GM23338 (cell line): ENCODE measurements around the gene MDM2. TPM values are rescaled to one million over a fixed set of nuclear protein-coding genes. Genes with fewer than 3 reads are reported as not detected.
A peak's percentile ranks its signal among the peaks of the same experiment; 100 is the strongest.

Experiments used
- ATAC-seq: fragments of 200-7000 bp; cut with Tn5 transposase; 3 replicates; pipeline ENCODE4 v1.9.1; 2020
- DNase-seq: peaks from one replicate; pipeline ENCODE4 v3.0.0-alpha.2; 2015; ENCODE audit warnings: low spot score
- H2AFZ ChIP-seq: fragments of 200-600 bp; sonication (generic); 2 replicates; pipeline ENCODE4 v1.8.0; 2016; ENCODE audit warnings: antibody characterized with exemption, mild to moderate bottlenecking, moderate library complexity
- H3F3A ChIP-seq: fragments of 200-600 bp; sonication (generic); replicated peaks from 2 replicates; pipeline ENCODE4 v1.8.0; 2017; ENCODE audit warnings: antibody characterized with exemption, mixed run types, low read depth
- H3K27ac ChIP-seq: fragments of 200-600 bp; sonication (generic); 2 replicates; pipeline ENCODE4 v1.6.1; 2016; ENCODE audit warnings: low read depth
- H3K27me3 ChIP-seq: fragments of 200-600 bp; sonication (generic); 2 replicates; pipeline ENCODE4 v1.8.0; 2016; ENCODE audit warnings: mild to moderate bottlenecking, mixed run types, moderate library complexity; ENCODE audit not compliant: insufficient read depth
- H3K36me3 ChIP-seq: fragments of 200-600 bp; sonication (generic); 2 replicates; pipeline ENCODE4 v1.8.0; 2016; ENCODE audit warnings: mild to moderate bottlenecking; ENCODE audit not compliant: insufficient read depth
- H3K4me1 ChIP-seq: fragments of 200-600 bp; sonication (generic); 2 replicates; pipeline ENCODE4 v1.8.0; 2016; ENCODE audit warnings: mild to moderate bottlenecking, moderate library complexity; ENCODE audit not compliant: insufficient read depth
- H3K4me2 ChIP-seq: fragments of 200-600 bp; sonication (generic); 2 replicates; pipeline ENCODE4 v1.7.1; 2017; ENCODE audit warnings: mixed run types
- H3K4me3 ChIP-seq: fragments of 200-600 bp; sonication (generic); 2 replicates; pipeline ENCODE4 v1.6.1; 2016; ENCODE audit warnings: mixed run types
- H3K79me2 ChIP-seq: fragments of 200-600 bp; sonication (generic); replicated peaks from 2 replicates; pipeline ENCODE4 v1.8.0; 2017; ENCODE audit warnings: mild to moderate bottlenecking; ENCODE audit not compliant: insufficient read depth
- H3K9me2 ChIP-seq: fragments of 200-600 bp; sonication (generic); 2 replicates; pipeline ENCODE4 v1.8.0; 2017; ENCODE audit not compliant: insufficient read depth
- H4K20me1 ChIP-seq: fragments of 200-600 bp; sonication (generic); replicated peaks from 2 replicates; pipeline ENCODE4 v1.8.0; 2017; ENCODE audit warnings: mild to moderate bottlenecking; ENCODE audit not compliant: insufficient read depth
- H3K27ac Mint-ChIP-seq: 2 replicates; pipeline ENCODE4 v1.8.0; 2020; ENCODE audit warnings: inconsistent platforms, mild to moderate bottlenecking, moderate library complexity, mixed read lengths
- H3K27me3 Mint-ChIP-seq: 3 replicates; pipeline ENCODE4 v1.8.0; 2022; ENCODE audit warnings: low read depth, mild to moderate bottlenecking, moderate library complexity, mixed read lengths, inconsistent platforms; ENCODE audit not compliant: insufficient read depth, poor library complexity
- H3K36me3 Mint-ChIP-seq: 3 replicates; pipeline ENCODE4 v1.8.0; 2021; ENCODE audit warnings: low read depth, mild to moderate bottlenecking, inconsistent platforms, moderate library complexity, mixed read lengths
- H3K4me1 Mint-ChIP-seq: 3 replicates; pipeline ENCODE4 v1.8.0; 2020; ENCODE audit warnings: mild to moderate bottlenecking, inconsistent platforms, mixed read lengths
- H3K4me3 Mint-ChIP-seq: 3 replicates; pipeline ENCODE4 v1.8.0; 2021; ENCODE audit warnings: moderate library complexity, mild to moderate bottlenecking, inconsistent platforms, mixed read lengths
- H3K9me3 Mint-ChIP-seq: 3 replicates; pipeline ENCODE4 v1.8.0; 2020; ENCODE audit warnings: moderate library complexity, mild to moderate bottlenecking, inconsistent platforms, mixed read lengths
- CREB1 ChIP-seq: fragments of 250-450 bp; sonication (Bioruptor Pico); IDR thresholded peaks from 2 replicates; pipeline ENCODE4 v1.5.0; 2020; ENCODE audit warnings: low read depth, mild to moderate bottlenecking, moderate library complexity
- EZH2 ChIP-seq: fragments of 200-600 bp; sonication (generic); IDR thresholded peaks from one replicate; pipeline ENCODE4 v1.8.0; 2017; ENCODE audit warnings: antibody characterized with exemption, mild to moderate bottlenecking, low read depth; ENCODE audit not compliant: unreplicated experiment
- EZH2phosphoT487 ChIP-seq: fragments of 200-600 bp; sonication (generic); IDR thresholded peaks from one replicate; pipeline ENCODE4 v1.8.1; 2018; ENCODE audit warnings: antibody characterized with exemption; ENCODE audit not compliant: unreplicated experiment
- JUNB ChIP-seq: IDR thresholded peaks from one replicate; pipeline ENCODE4 v1.6.1; 2016; ENCODE audit warnings: antibody characterized with exemption; ENCODE audit not compliant: unreplicated experiment
- NANOG ChIP-seq: IDR thresholded peaks from 2 replicates; pipeline ENCODE4 v1.6.1; 2016; ENCODE audit warnings: antibody characterized with exemption, borderline replicate concordance
- POLR2AphosphoS5 ChIP-seq: IDR thresholded peaks from 2 replicates; pipeline ENCODE4 v1.6.1; 2016; ENCODE audit warnings: antibody characterized with exemption, low read depth
- STAT1 ChIP-seq: IDR thresholded peaks from one replicate; pipeline ENCODE4 v1.6.1; 2016; ENCODE audit warnings: antibody characterized with exemption; ENCODE audit not compliant: unreplicated experiment
- ZNF331 ChIP-seq: fragments of 250-450 bp; sonication (Bioruptor Pico); IDR thresholded peaks from 2 replicates; pipeline ENCODE4 v1.5.0; 2020; ENCODE audit warnings: low read depth, mild to moderate bottlenecking, moderate library complexity
- polyA plus RNA-seq: library from polyadenylated mRNA; unstranded; fragments of >200 nt; fragmentation: Nextera tagmentation; extraction: Ambion mirVana; gene quantifications from 2 replicates; pipeline ENCODE4 v1.2.1, GENCODE V29; 2016
- total RNA-seq: library from RNA; depleted of rRNA; stranded (reverse); fragments of >200 nt; shearing (Covaris generic); gene quantifications from 2 replicates; pipeline ENCODE4 v1.2.3, GENCODE V29; 2014
- TF ChIP-seq, protein P1 (sequence below): IDR thresholded peaks from one replicate; pipeline ENCODE4 v1.6.1; 2018; ENCODE audit warnings: antibody characterized with exemption; ENCODE audit not compliant: unreplicated experiment
- TF ChIP-seq, protein P2 (sequence below): IDR thresholded peaks from 2 replicates; pipeline ENCODE4 v1.6.1; 2016; ENCODE audit warnings: antibody characterized with exemption
- TF ChIP-seq, protein P3 (sequence below), 2 experiments: fragments of 200-600 bp in 1 of 2; sonication (generic) in 1 of 2; conservative IDR thresholded peaks; 2 replicates each; pipeline versions ENCODE4 v1.5.1 to v1.6.1; 2016 to 2017; ENCODE audit warnings: antibody characterized with exemption in 2 of 2, low read depth in 2 of 2, mild to moderate bottlenecking in 2 of 2, moderate library complexity in 1 of 2

Gene MDM2
- total and polyA plus RNA-seq, 2 experiments from 2014 or later: 105 to 136 TPM

GRCh38 chr12:68781728-68782127 is 26.2 kb upstream of the MDM2 start:
- Mint-ChIP-seq H3K9me3 (no peaks in the 10 kb centered on the region), H3K36me3 (no peaks in the 10 kb centered on the region; the same call in 2 of the 3 replicates), H3K27ac (no peak overlapping the region), H3K27me3 (peaks cover 9% of the 10 kb centered on the region), H3K4me3 (no peak overlapping the region), H3K4me1 (0 out of 3 replicates have a peak, but pooled peaks cover 2% of the 10 kb centered on the region)
- Histone ChIP-seq H3K27ac (no peak overlapping the region), H2AFZ (no peak overlapping the region), H3F3A (no peaks in the 10 kb centered on the region), H3K79me2 (no peaks in the 10 kb centered on the region), H4K20me1 (no peaks in the 10 kb centered on the region), H3K4me3 (no peak overlapping the region), H3K27me3 (no peaks in the 10 kb centered on the region), H3K36me3 (no peaks in the 10 kb centered on the region), H3K4me2 (no peak overlapping the region), H3K9me2 (no peaks in the 10 kb centered on the region), H3K4me1 (no peaks in the 10 kb centered on the region)
- no peak for DNase-seq
- ATAC-seq: no peak
- TF ChIP-seq, protein P1, sequence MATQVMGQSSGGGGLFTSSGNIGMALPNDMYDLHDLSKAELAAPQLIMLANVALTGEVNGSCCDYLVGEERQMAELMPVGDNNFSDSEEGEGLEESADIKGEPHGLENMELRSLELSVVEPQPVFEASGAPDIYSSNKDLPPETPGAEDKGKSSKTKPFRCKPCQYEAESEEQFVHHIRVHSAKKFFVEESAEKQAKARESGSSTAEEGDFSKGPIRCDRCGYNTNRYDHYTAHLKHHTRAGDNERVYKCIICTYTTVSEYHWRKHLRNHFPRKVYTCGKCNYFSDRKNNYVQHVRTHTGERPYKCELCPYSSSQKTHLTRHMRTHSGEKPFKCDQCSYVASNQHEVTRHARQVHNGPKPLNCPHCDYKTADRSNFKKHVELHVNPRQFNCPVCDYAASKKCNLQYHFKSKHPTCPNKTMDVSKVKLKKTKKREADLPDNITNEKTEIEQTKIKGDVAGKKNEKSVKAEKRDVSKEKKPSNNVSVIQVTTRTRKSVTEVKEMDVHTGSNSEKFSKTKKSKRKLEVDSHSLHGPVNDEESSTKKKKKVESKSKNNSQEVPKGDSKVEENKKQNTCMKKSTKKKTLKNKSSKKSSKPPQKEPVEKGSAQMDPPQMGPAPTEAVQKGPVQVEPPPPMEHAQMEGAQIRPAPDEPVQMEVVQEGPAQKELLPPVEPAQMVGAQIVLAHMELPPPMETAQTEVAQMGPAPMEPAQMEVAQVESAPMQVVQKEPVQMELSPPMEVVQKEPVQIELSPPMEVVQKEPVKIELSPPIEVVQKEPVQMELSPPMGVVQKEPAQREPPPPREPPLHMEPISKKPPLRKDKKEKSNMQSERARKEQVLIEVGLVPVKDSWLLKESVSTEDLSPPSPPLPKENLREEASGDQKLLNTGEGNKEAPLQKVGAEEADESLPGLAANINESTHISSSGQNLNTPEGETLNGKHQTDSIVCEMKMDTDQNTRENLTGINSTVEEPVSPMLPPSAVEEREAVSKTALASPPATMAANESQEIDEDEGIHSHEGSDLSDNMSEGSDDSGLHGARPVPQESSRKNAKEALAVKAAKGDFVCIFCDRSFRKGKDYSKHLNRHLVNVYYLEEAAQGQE: no peak
- TF ChIP-seq JUNB: no peak
- TF ChIP-seq EZH2phosphoT487: no peak
- TF ChIP-seq, protein P2, sequence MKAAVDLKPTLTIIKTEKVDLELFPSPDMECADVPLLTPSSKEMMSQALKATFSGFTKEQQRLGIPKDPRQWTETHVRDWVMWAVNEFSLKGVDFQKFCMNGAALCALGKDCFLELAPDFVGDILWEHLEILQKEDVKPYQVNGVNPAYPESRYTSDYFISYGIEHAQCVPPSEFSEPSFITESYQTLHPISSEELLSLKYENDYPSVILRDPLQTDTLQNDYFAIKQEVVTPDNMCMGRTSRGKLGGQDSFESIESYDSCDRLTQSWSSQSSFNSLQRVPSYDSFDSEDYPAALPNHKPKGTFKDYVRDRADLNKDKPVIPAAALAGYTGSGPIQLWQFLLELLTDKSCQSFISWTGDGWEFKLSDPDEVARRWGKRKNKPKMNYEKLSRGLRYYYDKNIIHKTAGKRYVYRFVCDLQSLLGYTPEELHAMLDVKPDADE: no peak

DNA sequence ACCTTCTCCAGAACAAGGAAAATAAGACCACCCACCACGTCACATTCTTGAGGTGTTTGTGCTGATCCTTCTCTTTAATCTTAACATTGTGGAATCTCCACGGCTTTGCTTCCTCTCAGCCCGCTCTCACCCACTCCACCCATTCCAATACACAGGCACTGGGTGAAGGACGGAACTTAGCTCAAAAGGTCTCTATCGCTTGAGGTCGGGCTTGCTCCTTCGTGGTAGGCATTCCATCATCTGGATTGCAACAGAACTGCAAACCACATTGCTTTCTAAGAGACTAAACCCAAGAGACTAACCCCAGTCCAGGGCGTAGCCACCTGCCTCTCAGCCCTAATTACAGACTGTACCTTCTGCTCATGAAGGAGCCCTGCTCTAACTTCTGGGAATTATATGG is 24.0 kb upstream of the MDM2 start:
- Histone ChIP-seq H3F3A (no peaks in the 10 kb centered on the region), H3K27ac (no peak overlapping the region)
- TF ChIP-seq STAT1: no peak
- no peak for TF ChIP-seq EZH2phosphoT487
- no peak for TF ChIP-seq POLR2AphosphoS5
- TF ChIP-seq CREB1 (CRISPR knock-in tag): no peak
- TF ChIP-seq, protein P3, sequence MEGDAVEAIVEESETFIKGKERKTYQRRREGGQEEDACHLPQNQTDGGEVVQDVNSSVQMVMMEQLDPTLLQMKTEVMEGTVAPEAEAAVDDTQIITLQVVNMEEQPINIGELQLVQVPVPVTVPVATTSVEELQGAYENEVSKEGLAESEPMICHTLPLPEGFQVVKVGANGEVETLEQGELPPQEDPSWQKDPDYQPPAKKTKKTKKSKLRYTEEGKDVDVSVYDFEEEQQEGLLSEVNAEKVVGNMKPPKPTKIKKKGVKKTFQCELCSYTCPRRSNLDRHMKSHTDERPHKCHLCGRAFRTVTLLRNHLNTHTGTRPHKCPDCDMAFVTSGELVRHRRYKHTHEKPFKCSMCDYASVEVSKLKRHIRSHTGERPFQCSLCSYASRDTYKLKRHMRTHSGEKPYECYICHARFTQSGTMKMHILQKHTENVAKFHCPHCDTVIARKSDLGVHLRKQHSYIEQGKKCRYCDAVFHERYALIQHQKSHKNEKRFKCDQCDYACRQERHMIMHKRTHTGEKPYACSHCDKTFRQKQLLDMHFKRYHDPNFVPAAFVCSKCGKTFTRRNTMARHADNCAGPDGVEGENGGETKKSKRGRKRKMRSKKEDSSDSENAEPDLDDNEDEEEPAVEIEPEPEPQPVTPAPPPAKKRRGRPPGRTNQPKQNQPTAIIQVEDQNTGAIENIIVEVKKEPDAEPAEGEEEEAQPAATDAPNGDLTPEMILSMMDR (conservative IDR thresholded peaks at IDR 0.05; ENCODE audit: low read depth in 2 of 2): no peak
- TF ChIP-seq, protein P1: no peak
- TF ChIP-seq NANOG: no peak
- no peak for TF ChIP-seq EZH2
- TF ChIP-seq ZNF331 (CRISPR knock-in tag): no peak
- no peak for TF ChIP-seq JUNB

More for the DNA sequence above, 24.0 kb upstream of the MDM2 start:
- Histone ChIP-seq H3K36me3 (no peaks in the 10 kb centered on the region), H2AFZ (no peak overlapping the region), H3K9me2 (no peaks in the 10 kb centered on the region), H3K4me2 (no peak overlapping the region), H3K27me3 (no peaks in the 10 kb centered on the region), H3K4me1 (no peaks in the 10 kb centered on the region), H3K4me3 (no peak overlapping the region), H4K20me1 (no peaks in the 10 kb centered on the region), H3K79me2 (no peaks in the 10 kb centered on the region)
- Mint-ChIP-seq H3K36me3 (no peaks in the 10 kb centered on the region), H3K27me3 (peaks cover 8% of the 10 kb centered on the region), H3K4me3 (no peak overlapping the region), H3K27ac (no peak overlapping the region), H3K9me3 (no peaks in the 10 kb centered on the region), H3K4me1 (peaks cover 6% of the 10 kb centered on the region)
- peak; percentile 35 for DNase-seq
- no peak; the same call in 1 of the 3 replicates for ATAC-seq
